ENCODE results near the gene TRAPPC11. TPM values are rescaled to one million over a fixed set of nuclear protein-coding genes. Genes with fewer than 3 reads are reported as not detected.

The TRAPPC11 gene
- total and polyA plus RNA-seq, 2 of the 13 experiments (the other 11 are each of a cell fraction or from before 2014, with no cell fraction given) = 18.0 to 23.2 TPM

- TF ChIP-seq FOXA3 (CRISPR knock-in tag; IDR thresholded peaks at IDR 0.05) (peak; percentile 46), ZNF644 (CRISPR knock-in tag; IDR thresholded peaks at IDR 0.05; ENCODE audit: low read depth) (peak; percentile 86), SAP130 (CRISPR knock-in tag; IDR thresholded peaks at IDR 0.05; ENCODE audit: low read depth) (0 out of 2 replicates have a peak, but pooled peaks have one; percentile 30), KAT8 (CRISPR knock-in tag; IDR thresholded peaks at IDR 0.05) (no peak), NFE2L1 (CRISPR knock-in tag; IDR thresholded peaks at IDR 0.05; ENCODE audit: borderline replicate concordance) (no peak), ZNF776 (CRISPR knock-in tag; IDR thresholded peaks at IDR 0.05) (no peak), FOXA1 (IDR thresholded peaks at IDR 0.05) (no peak), FOXA1 (CRISPR knock-in tag; IDR thresholded peaks at IDR 0.05) (no peak), FOSL2 (CRISPR knock-in tag; IDR thresholded peaks at IDR 0.05) (peak; percentile 38), DPF2 (CRISPR knock-in tag; IDR thresholded peaks at IDR 0.05; ENCODE audit: borderline replicate concordance, low read depth) (no peak), MZF1 (CRISPR knock-in tag; IDR thresholded peaks at IDR 0.05; ENCODE audit: borderline replicate concordance) (no peak), ZBTB25 (CRISPR knock-in tag; IDR thresholded peaks at IDR 0.05) (no peak), TEAD3 (CRISPR knock-in tag; optimal IDR thresholded peaks at IDR 0.05; ENCODE audit: borderline replicate concordance) (peak; percentile 22), ZNF333 (CRISPR knock-in tag; IDR thresholded peaks at IDR 0.05; ENCODE audit: borderline replicate concordance) (no peak), TRAFD1 (CRISPR knock-in tag; IDR thresholded peaks at IDR 0.05; ENCODE audit: borderline replicate concordance) (no peak), MIER2 (CRISPR knock-in tag; IDR thresholded peaks at IDR 0.05) (no peak), ZBTB49 (CRISPR knock-in tag; IDR thresholded peaks at IDR 0.05; ENCODE audit: borderline replicate concordance) (no peak), PAF1 (CRISPR knock-in tag; IDR thresholded peaks at IDR 0.05) (no peak), PPARG (CRISPR knock-in tag; conservative IDR thresholded peaks at IDR 0.05) (0 out of 2 replicates have a peak, but pooled peaks have one; percentile 20), TMF1 (CRISPR knock-in tag; IDR thresholded peaks at IDR 0.05; ENCODE audit: low read depth) (no peak)
Measured at GRCh38 chr4:183727482-183727881, 68.4 kb downstream of the TRAPPC11 start (continued).
